GM18520 (cell line): Measurements from ENCODE around the gene SFMBT2.
"Not testable (repeated sequence)": the region's sequence is repeated elsewhere in the genome, so short reads cannot be mapped to it uniquely, and the experiment has no call there.

ENCODE experiments used
- ATAC-seq: cut with Tn5 transposase; IDR thresholded peaks from one replicate; pipeline ENCODE4 v1.9.1; 2021; ENCODE audit not compliant: unreplicated experiment

Gene SFMBT2

DNA sequence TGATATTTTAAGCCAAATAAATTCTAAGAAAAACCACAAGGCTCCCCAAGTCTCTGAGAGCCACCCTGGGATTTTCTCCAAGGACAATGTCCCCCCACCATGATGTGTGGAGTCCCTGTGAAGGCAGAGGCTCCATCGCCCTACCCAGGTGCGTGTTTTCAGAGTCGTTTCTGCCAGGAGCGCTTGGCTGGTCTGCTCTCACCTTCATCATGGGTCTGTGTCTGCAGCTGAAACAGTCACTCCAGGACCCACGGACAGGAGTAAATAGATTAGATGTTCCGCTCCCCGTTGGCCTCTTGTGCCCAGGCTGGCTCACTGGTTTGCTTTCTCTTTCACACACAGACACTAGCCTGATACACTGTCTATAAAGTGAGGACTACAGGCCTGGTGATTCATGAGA, 217.5 kb downstream of the SFMBT2 start:
- ATAC-seq = no peak

DNA sequence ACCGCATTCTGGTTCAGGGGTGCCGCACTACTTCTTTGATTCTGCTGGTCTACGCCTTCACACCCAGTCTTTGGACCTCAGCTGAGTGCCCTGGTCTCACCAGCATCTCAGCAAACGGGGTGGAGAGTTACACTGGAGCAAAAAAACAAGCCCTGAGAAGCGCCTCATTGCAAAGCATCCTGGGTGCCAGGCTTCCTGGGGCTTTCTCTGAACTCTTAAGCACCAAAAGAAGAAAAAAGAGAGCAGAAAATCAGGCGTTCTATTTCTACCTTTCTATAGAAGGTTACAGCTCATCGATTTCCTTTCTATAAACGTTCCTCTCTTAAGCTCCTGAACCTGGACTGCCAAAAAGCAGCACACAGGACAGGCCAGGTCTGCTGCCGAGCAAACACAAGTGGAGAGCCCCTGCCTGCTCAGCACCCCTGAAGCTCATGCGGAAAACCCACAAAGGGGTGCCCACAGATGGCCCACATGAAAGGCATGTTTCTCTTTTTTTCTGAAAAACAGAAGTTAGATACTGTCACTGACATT, 217.9 kb downstream of the SFMBT2 start:
- no peak for ATAC-seq

DNA sequence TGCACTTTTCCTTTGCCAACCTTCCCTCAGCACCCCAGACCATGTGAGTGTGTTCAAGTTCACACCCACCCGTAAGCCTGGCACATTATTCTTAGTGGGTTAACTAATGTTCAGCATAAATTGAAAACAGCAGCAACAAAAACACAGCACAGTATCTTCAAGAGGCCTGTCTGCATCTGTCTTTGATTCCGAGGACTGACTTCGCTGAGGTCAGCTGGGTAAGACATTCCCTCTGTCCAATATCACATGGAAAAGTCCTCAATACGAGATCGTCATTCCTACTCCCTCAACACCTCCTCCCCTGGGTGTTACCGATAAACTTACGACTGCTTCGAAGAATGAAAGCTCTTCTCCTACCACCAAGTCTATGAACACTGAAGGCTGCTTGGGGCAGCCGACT, 218.8 kb downstream of the SFMBT2 start:
- ATAC-seq = no peak

DNA sequence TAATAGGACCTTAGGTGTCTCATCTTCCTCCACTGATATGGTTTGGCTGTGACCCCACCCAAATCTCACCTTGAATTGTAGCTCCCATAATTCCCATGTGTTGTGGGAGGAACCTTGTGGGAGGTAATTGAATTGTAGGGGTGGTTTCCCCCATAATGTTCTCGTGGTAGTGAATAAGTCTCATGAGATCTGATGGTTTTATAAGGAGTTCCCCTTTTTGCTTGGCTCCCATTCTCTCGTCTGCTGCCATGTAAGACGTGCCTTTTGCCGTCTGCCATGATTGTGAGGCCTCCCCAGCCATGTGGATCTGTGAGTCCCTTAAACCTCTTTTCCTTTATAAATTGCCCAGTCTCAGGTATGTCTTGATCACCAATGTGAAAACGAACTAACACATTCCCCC, 220.1 kb downstream of the SFMBT2 start:
- ATAC-seq = not testable (repeated sequence)

DNA sequence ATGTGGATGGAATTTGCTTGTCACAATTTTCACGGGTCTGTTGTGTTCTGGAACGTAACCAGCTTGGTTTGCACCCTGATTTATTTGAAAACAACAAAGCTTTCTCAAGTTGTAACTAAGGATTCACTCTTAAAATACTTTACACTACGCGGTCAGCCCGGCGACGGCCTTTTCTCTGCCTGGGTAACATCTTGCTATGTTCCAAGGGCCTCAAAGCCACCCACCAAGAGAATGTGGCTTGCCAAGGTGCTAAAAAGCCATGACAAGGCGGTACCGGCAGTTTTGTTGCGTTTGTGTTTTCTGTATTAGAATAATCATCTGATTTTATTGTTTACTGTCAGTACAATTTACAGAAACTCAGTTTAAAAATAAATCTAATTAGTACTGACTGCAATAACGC, 220.9 kb downstream of the SFMBT2 start:
- ATAC-seq = no peak

DNA sequence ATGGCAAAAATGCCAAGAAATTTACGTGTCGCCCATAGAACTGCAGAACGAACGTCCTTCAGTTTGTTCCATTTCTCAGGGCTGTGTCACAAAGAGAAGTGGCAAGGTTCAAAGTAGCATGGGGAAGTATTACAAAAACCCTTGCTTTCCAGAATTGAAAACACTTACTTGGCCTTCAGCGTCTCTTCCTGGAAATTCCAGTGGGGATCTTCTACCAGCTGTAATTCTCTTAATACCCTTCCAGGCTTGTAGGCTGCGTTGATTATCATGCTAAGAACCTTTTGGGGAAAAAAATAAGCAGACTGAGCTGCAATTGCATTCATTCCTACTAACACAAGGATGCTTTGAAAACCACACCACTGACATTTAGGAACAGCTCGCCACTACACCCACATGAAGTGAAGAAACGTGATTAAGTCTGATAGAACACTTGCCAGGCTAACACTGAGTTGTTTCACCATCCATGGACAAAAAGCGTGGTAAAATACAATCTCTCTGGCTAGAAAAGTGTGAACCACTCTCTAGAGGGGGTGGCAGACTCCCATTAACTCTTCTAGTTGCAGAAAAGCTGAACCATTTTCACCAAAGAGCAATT, 222.3 kb downstream of the SFMBT2 start:
- no peak for ATAC-seq

GRCh38 chr10:7186387-7187018, 224.3 kb downstream of the SFMBT2 start:
- ATAC-seq = no peak

DNA sequence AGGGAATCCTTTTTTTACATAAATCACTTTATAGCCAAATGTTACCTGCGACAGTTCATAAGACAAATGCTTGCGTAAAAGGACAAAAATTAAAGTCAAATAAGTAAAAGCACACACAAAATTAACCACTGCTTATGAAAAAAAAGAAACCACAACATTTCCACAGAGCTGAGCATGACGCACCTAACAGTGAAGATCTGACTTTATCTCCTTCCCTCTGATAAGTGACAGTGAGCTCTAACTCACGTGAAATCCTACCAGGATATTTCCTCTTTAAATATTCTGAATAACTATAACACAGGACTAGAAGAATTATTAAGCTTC, 225.5 kb downstream of the SFMBT2 start:
- no peak for ATAC-seq

- ATAC-seq = no peak
Measured at GRCh38 chr10:7184660-7185366, 226.0 kb downstream of the SFMBT2 start.

- not testable (repeated sequence) for ATAC-seq
Measured at GRCh38 chr10:7184116-7184515, 226.7 kb downstream of the SFMBT2 start.

- ATAC-seq = not testable (repeated sequence)
Measured at GRCh38 chr10:7182327-7182726, 228.5 kb downstream of the SFMBT2 start.

- no peak for ATAC-seq
Measured at GRCh38 chr10:7181420-7181819, 229.4 kb downstream of the SFMBT2 start.

- ATAC-seq = no peak
Measured at GRCh38 chr10:7179536-7179935, 231.3 kb downstream of the SFMBT2 start.

- no peak for ATAC-seq
Measured at GRCh38 chr10:7173948-7174347, 236.9 kb downstream of the SFMBT2 start.

DNA sequence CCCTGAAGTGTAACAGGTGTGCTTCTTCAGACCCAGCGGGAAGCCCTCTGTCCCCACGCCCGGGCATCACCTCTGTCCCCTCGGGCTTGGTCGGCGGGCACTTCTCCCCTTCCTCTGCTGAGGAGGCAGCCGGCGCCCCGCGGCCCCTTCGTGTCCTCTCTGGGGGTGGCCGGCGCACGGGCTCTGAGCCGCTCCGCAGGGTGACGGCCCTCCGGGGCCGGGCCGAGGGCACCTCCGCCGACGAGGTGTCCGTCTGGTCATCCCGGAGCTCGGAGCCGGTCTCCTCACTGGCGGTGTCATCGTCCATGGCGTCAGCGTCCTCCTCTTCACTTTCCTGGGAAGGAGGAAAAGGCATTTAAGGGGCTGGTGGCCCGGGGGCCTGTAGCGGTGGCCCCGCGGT, 239.0 kb downstream of the SFMBT2 start:
- no peak for ATAC-seq

DNA sequence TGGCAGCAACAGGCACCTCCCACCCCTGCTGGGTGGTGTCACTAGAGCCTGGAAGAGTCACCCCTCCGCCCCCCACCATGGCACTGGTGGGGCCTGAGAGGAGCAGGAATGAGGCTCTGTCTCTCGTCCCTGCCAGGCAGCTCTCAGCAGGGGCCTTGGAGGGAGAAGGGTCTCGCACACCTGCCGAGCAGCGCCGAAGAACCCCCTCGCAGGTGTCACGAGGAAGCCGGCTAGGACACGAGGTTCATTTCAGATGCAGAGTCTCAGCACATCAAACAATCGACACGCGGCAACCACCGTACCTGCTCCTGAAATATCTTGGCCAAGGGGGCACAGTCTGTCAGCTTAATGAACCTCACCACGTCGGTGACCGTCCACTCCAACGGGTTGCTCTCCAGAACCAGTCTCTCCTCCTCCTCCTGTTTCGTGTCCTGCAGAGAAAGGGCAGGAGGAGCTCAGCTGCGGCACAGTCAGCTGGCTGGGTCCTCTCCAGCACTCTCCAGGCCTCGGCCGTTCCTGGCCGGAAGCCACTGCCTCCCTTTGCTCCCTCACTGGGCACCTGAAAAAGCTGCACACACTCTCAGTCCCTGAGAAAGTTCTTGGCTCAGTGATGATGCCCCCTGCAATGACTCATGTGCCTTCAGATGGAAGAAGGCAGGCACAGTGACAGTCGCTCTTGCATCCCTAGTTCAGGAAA, 240.1 kb downstream of the SFMBT2 start:
- no peak for ATAC-seq

DNA sequence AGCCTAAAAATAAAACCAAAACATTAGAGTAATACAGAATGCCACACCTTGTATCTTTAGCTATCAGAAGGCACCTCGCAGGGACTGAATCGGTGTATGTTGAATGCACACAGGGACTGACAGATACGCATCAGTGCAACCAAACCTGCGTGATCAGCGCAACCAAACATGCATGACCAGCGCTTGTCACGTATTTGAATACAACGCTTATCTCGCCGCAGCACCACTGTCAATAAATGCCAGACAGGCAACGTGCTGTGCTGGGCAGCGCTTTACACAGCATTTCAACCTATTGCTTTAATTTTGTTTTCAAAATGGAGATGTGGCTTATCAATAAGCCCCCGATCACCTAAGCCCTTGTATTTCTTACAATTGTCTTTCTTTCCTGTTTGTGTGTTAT, 242.4 kb downstream of the SFMBT2 start:
- no peak for ATAC-seq

DNA sequence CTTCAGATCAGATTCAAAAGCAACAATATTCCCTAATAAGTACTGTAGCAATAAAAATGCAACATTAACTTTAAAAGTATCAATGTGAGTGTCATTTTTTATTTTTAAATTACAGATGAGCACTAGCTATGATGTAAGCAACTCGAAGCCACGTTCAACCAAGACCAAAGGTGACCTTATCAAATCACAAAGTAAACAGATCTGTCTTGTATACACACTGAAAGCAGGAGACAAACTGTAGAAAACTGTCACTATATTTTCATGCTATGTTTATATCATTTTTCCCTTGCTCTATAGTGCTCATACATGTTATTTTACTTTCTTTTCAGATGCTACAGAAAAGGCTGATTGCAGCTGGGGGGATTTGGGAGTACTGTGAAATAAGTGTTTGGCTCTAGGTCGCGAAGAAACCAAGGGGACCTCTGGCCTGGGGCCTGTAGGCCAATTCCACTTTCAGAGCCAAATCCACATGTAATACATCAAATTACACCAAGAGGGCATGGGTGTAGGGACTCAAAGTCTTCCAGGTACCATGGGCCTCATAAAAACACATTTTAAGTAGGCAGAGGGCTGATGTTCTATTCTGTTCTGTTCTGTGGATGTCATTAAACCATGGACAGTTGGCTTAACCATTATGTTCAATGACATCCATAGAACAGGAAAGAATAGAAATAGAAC, 245.2 kb downstream of the SFMBT2 start:
- no peak for ATAC-seq

GRCh38 chr10:7164955-7165354, 245.9 kb downstream of the SFMBT2 start:
- no peak for ATAC-seq

DNA sequence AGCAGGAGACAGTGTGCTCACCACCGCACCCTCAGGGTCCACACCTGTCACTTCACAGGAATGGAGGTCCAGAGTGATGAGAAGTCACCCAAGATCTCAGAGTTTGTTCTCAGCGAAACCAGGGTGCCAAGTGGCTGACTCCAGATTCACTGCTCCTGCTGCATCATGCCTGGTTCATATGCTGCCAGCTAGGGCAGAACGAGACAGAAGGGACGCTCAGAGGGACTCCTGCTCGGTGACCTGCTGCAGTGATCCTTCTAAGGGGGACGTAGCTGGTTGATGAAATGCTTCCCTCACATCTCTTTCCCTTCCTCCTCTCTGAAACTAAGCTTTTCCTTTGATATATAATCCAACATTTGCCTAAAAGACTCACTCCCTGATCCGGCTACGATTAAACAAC, 248.5 kb downstream of the SFMBT2 start:
- ATAC-seq = no peak
